HL-60 (cell line): Measurements from ENCODE around the gene RPS3.

ENCODE experiments used
- GABPA ChIP-seq: IDR thresholded peaks from 2 replicates; pipeline ENCODE4 v1.6.1; 2012; ENCODE audit warnings: low read depth
- TF ChIP-seq, protein P1 (sequence below): IDR thresholded peaks from one replicate; pipeline ENCODE4 v1.5.1; 2011; ENCODE audit warnings: low read length, control low read depth, inconsistent platforms; ENCODE audit not compliant: insufficient read depth
- TF ChIP-seq, protein P2 (sequence below): IDR thresholded peaks from 2 replicates; pipeline ENCODE4 v1.6.1; 2012; ENCODE audit warnings: low read depth; ENCODE audit not compliant: insufficient replicate concordance

DNA sequence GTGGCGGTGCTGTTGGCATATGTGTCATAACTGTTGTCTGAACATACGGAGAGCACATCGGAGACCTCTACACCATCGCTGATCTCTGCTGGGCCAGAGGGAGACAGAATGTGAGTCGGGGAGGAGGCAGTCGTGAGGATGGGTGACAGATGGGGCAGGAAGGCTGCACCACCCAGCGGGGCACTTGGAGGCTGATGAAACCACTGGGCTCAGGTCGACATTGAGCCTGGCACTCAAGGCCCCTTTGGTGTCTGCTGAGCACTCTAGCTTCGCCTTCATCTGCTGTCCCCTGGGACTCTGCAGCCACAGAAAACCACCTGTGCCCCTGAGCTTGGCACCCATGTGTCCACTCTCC lies 36.2 kb downstream of the RPS3 start:
- TF ChIP-seq, protein P1, sequence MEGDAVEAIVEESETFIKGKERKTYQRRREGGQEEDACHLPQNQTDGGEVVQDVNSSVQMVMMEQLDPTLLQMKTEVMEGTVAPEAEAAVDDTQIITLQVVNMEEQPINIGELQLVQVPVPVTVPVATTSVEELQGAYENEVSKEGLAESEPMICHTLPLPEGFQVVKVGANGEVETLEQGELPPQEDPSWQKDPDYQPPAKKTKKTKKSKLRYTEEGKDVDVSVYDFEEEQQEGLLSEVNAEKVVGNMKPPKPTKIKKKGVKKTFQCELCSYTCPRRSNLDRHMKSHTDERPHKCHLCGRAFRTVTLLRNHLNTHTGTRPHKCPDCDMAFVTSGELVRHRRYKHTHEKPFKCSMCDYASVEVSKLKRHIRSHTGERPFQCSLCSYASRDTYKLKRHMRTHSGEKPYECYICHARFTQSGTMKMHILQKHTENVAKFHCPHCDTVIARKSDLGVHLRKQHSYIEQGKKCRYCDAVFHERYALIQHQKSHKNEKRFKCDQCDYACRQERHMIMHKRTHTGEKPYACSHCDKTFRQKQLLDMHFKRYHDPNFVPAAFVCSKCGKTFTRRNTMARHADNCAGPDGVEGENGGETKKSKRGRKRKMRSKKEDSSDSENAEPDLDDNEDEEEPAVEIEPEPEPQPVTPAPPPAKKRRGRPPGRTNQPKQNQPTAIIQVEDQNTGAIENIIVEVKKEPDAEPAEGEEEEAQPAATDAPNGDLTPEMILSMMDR, result no peak
- TF ChIP-seq, protein P2, sequence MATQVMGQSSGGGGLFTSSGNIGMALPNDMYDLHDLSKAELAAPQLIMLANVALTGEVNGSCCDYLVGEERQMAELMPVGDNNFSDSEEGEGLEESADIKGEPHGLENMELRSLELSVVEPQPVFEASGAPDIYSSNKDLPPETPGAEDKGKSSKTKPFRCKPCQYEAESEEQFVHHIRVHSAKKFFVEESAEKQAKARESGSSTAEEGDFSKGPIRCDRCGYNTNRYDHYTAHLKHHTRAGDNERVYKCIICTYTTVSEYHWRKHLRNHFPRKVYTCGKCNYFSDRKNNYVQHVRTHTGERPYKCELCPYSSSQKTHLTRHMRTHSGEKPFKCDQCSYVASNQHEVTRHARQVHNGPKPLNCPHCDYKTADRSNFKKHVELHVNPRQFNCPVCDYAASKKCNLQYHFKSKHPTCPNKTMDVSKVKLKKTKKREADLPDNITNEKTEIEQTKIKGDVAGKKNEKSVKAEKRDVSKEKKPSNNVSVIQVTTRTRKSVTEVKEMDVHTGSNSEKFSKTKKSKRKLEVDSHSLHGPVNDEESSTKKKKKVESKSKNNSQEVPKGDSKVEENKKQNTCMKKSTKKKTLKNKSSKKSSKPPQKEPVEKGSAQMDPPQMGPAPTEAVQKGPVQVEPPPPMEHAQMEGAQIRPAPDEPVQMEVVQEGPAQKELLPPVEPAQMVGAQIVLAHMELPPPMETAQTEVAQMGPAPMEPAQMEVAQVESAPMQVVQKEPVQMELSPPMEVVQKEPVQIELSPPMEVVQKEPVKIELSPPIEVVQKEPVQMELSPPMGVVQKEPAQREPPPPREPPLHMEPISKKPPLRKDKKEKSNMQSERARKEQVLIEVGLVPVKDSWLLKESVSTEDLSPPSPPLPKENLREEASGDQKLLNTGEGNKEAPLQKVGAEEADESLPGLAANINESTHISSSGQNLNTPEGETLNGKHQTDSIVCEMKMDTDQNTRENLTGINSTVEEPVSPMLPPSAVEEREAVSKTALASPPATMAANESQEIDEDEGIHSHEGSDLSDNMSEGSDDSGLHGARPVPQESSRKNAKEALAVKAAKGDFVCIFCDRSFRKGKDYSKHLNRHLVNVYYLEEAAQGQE, result no peak
- no peak for TF ChIP-seq GABPA
